Testis (tissue), 3 donors: Measurements from ENCODE around the gene ICE2. TPM values are rescaled to one million over a fixed set of nuclear protein-coding genes. Genes with fewer than 3 reads are reported as not detected.
"Not testable (repeated sequence)": the region's sequence is repeated elsewhere in the genome, so short reads cannot be mapped to it uniquely, and the experiment has no call there.

Source experiments
- DNase-seq: peaks from one replicate; pipeline ENCODE4 v3.0.0-alpha.2; 2019
- H3K27ac ChIP-seq, 2 donors: fragments of 200-600 bp; sonication (generic); one replicate each; pipeline ENCODE4 v1.5.1; 2019
- H3K27me3 ChIP-seq: fragments of 200-600 bp; sonication (generic); one replicate; pipeline ENCODE4 v1.5.1; 2019
- H3K36me3 ChIP-seq: fragments of 200-600 bp; sonication (generic); one replicate; pipeline ENCODE4 v1.5.1; 2017; ENCODE audit warnings: low read depth; ENCODE audit errors: missing control alignments
- H3K4me1 ChIP-seq: fragments of 200-600 bp; sonication (generic); one replicate; pipeline ENCODE4 v1.5.1; 2019
- H3K4me3 ChIP-seq, 2 donors: fragments of 200-600 bp; sonication (generic); one replicate each; pipeline ENCODE4 v1.5.1; 2017 to 2019
- H3K9me3 ChIP-seq: fragments of 200-600 bp; sonication (generic); one replicate; pipeline ENCODE4 v1.5.1; 2017
- CTCF ChIP-seq, 3 experiments: fragments of 450-650 bp in 2 of 3; fragments of 200-600 bp in 1 of 3; sonication (generic) in 1 of 3; IDR thresholded peaks; one replicate each; pipeline ENCODE4 v1.5.1; 2016 to 2019; ENCODE audit warnings: antibody characterized with exemption in 3 of 3, mild to moderate bottlenecking in 2 of 3, moderate library complexity in 1 of 3
- POLR2A ChIP-seq: fragments of 450-650 bp; IDR thresholded peaks from one replicate; pipeline ENCODE4 v1.6.1; 2017; ENCODE audit warnings: antibody characterized with exemption, mild to moderate bottlenecking, moderate library complexity
- WGBS, 2 donors: methylation state at CpG; one replicate each; pipeline ENCODE4 v1.1.5; 2018; 5-methylcytosine and 5-hydroxymethylcytosine counted together
- intact Hi-C: fragments of 100-400 bp; cut with DNase I; formaldehyde crosslinking; loops from one replicate; pipeline ENCODE4 v1.15.1; 2023; ENCODE audit warnings: low total_unique reads
- polyA plus RNA-seq: library from polyadenylated mRNA; stranded (reverse); fragments of 350-450 nt; fragmentation: Illumina TruSeq; extraction: RNeasy Lipid Tissue Mini Kit (QIAGEN cat#74804); gene quantifications from one replicate; pipeline ENCODE4 v1.2.3, GENCODE V29; 2014; ENCODE audit warnings: low read depth, low replicate concordance; ENCODE audit not compliant: insufficient read depth
- total RNA-seq, 2 donors: library from RNA; depleted of rRNA; stranded (reverse); fragments of >200 nt; gene quantifications; one replicate each; pipeline ENCODE4 v1.2.3, GENCODE V29; 2016

Gene ICE2
- total and polyA plus RNA-seq, 3 donors from 2014 or later: 24.3 to 48.3 (median 44.6) TPM

GRCh38 chr15:60411774-60412425 lies 67.0 kb downstream of the ICE2 start:
- no peaks in the 10 kb centered on the region for H3K9me3 ChIP-seq
- intact Hi-C loops: no loop called here
- no peaks in the 10 kb centered on the region for H3K27me3 ChIP-seq
- no peak overlapping the region for H3K27ac ChIP-seq
- no peak overlapping the region for H3K4me3 ChIP-seq
- WGBS, 2 donors: 74 to 80% methylated on average over 9 of the region's 9 CpGs
- H3K4me1 ChIP-seq: peaks cover 3% of the 10 kb centered on the region
- H3K36me3 ChIP-seq: no peaks in the 10 kb centered on the region
- no peak for DNase-seq
- TF ChIP-seq POLR2A (no peak), CTCF (IDR thresholded peaks at IDR 0.05) (no peak)

- H3K27me3 ChIP-seq, H3K4me3 ChIP-seq, H3K27ac ChIP-seq, H3K36me3 ChIP-seq, H3K9me3 ChIP-seq, DNase-seq, intact Hi-C loops, H3K4me1 ChIP-seq: not testable (repeated sequence)
- WGBS, 2 donors: 88 to 95% methylated on average over 8 to 9 of the region's 9 CpGs
Observed at GRCh38 chr15:60410350-60410749, 68.6 kb downstream of the ICE2 start.

GRCh38 chr15:60408463-60408981 lies 70.4 kb downstream of the ICE2 start:
- intact Hi-C loops: no loop called here
- TF ChIP-seq CTCF (IDR thresholded peaks at IDR 0.05) (no peak), POLR2A (no peak)
- no peaks in the 10 kb centered on the region for H3K36me3 ChIP-seq
- no peak overlapping the region for H3K27ac ChIP-seq
- no peak overlapping the region for H3K4me3 ChIP-seq
- no peaks in the 10 kb centered on the region for H3K9me3 ChIP-seq
- no peak for DNase-seq
- no peaks in the 10 kb centered on the region for H3K27me3 ChIP-seq
- peaks cover 7% of the 10 kb centered on the region for H3K4me1 ChIP-seq

GRCh38 chr15:60407415-60407805 lies 71.5 kb downstream of the ICE2 start:
- no peak overlapping the region for H3K4me3 ChIP-seq
- H3K4me1 ChIP-seq: peaks cover 7% of the 10 kb centered on the region
- DNase-seq: no peak
- no peak for TF ChIP-seq POLR2A
- no peak for TF ChIP-seq CTCF (IDR thresholded peaks at IDR 0.05)
- no peaks in the 10 kb centered on the region for H3K9me3 ChIP-seq
- H3K27ac ChIP-seq: peak overlapping the region in 1 of 2 donors; percentile 37
- no peaks in the 10 kb centered on the region for H3K27me3 ChIP-seq
- H3K36me3 ChIP-seq: no peaks in the 10 kb centered on the region
- intact Hi-C loops: no loop called here

GRCh38 chr15:60406513-60407414 lies 72.2 kb downstream of the ICE2 start:
- H3K27me3 ChIP-seq: no peaks in the 10 kb centered on the region
- TF ChIP-seq CTCF (IDR thresholded peaks at IDR 0.05) (no peak), POLR2A (no peak)
- no peaks in the 10 kb centered on the region for H3K9me3 ChIP-seq
- no peak overlapping the region for H3K4me3 ChIP-seq
- WGBS, 2 donors: 33 to 39% methylated on average over 2 of the region's 2 CpGs
- intact Hi-C loops: no loop called here
- no peak for DNase-seq
- no peaks in the 10 kb centered on the region for H3K36me3 ChIP-seq
- H3K4me1 ChIP-seq: peaks cover 7% of the 10 kb centered on the region
- H3K27ac ChIP-seq: peak overlapping the region in 1 of 2 donors; percentile 37
